ENCODE measurements around the gene CTCFL. TPM values are rescaled to one million over a fixed set of nuclear protein-coding genes. Genes with fewer than 3 reads are reported as not detected.

The CTCFL gene
- total and polyA plus RNA-seq, 2 of the 8 experiments (the other 6 are each of a cell fraction or from before 2014, with no cell fraction given), result 0.30 to 0.80 TPM

DNA sequence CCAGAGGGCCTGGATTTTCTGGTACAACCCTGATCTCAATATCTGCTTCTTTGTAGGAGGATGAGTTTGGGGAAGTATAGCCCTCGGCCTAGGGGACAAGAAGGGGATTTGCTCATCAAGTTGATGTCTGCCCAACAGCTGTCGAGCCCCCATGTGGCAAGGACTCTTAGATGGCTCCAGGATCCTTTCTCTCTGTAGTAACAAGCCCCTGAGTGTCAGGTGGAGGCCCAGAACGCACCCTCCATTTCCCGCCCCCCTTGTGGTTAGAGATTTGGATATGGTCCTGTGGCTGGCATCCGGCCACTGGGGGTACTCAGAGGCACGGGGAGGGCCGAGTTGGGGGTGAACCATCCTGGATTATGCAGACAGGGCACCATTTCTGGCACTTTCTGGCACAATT lies 50.1 kb downstream of the CTCFL start:
- Histone ChIP-seq H3K14ac (ENCODE audit: insufficient read length) (no peak overlapping the region), H3K4ac (replicated peaks; ENCODE audit: insufficient read length, low read depth, low read length) (no peak overlapping the region), H2BK120ac (replicated peaks; ENCODE audit: low read depth, low read length) (no peak overlapping the region), H4K20me1 (replicated peaks in 1 of 2; ENCODE audit: control insufficient read depth in 1 of 2, insufficient read depth in 2 of 2, low read length in 2 of 2) (no peaks in the 10 kb centered on the region), H4K5ac (ENCODE audit: insufficient read length, low read depth, low read length) (no peak overlapping the region), H2BK15ac (ENCODE audit: low read length) (no peak overlapping the region), H2BK20ac (ENCODE audit: low read length) (no peak overlapping the region), H3K9ac (replicated peaks in 1 of 4; ENCODE audit: extremely low read depth in 1 of 4, low read depth in 3 of 4, low read length in 3 of 4) (no peak overlapping the region; a peak in 1 of 7 replicates), H3K4me3 (ENCODE audit: extremely low read depth in 1 of 4, insufficient read depth in 2 of 4, low read depth in 3 of 4, low read length in 4 of 4) (no peak overlapping the region), H3K4me2 (ENCODE audit: insufficient read depth in 1 of 2, low read depth in 2 of 2, low read length in 2 of 2) (no peak overlapping the region), H3K36me3 (ENCODE audit: control insufficient read depth in 2 of 4, insufficient read depth in 4 of 4, low read length in 3 of 4) (no peaks in the 10 kb centered on the region), H3K79me2 (ENCODE audit: control insufficient read depth in 1 of 2, insufficient read depth in 2 of 2, low read length in 2 of 2) (no peaks in the 10 kb centered on the region), H3K23me2 (ENCODE audit: low read depth, low read length) (no peaks in the 10 kb centered on the region), H2BK12ac (ENCODE audit: low read depth, low read length) (no peak overlapping the region), H2AFZ (ENCODE audit: low read length) (no peak overlapping the region), H3K79me1 (ENCODE audit: low read depth, low read length) (no peaks in the 10 kb centered on the region), H4K91ac (replicated peaks; ENCODE audit: insufficient read length, low read length) (no peak overlapping the region), H2AK5ac (ENCODE audit: low read depth, low read length) (no peak overlapping the region), H4K8ac (ENCODE audit: extremely low read depth, insufficient read depth, low read length) (no peak overlapping the region), H3K27ac (ENCODE audit: low read depth, low read length) (no peak overlapping the region), H3K9me3 (ENCODE audit: insufficient read depth in 2 of 2, low read depth in 1 of 2, low read length in 1 of 2) (no peaks in the 10 kb centered on the region), H3K56ac (replicated peaks; ENCODE audit: insufficient read length, low read depth, low read length) (no peak overlapping the region), H3K27me3 (replicated peaks in 1 of 4; ENCODE audit: control insufficient read depth in 3 of 4, extremely low read depth in 1 of 4, insufficient read depth in 3 of 4, low read length in 3 of 4) (no peaks in the 10 kb centered on the region), H2BK5ac (ENCODE audit: low read depth, low read length) (no peak overlapping the region), H3K23ac (ENCODE audit: insufficient read length) (no peak overlapping the region), H3K4me1 (replicated peaks in 1 of 4; ENCODE audit: control insufficient read depth in 3 of 4, insufficient read depth in 4 of 4, low read length in 3 of 4) (peaks cover 0 to 21% (median 15%) of the 10 kb centered on the region in 4 experiments; a peak in 6 of 7 replicates), H3K18ac (ENCODE audit: extremely low read depth, low read length) (no peak overlapping the region)
- CTCF ChIA-PET (ENCODE audit: partially characterized antibody), result interaction anchor here (0.6 to 5.3 kb wide), 6 partner anchors 10 to 959 kb away, joined by 3 to 23 read pairs (median 4); no protein-coding TSS in a partner anchor
- 89% methylated on average over 7 of the region's 7 CpGs; no CpG with 5 or more reads in 1 of the 2 experiments for WGBS, 2 experiments (ENCODE audit: extremely low coverage in 1 of 2, insufficient coverage in 1 of 2, insufficient read length in 1 of 2, insufficient replicate concordance in 2 of 2, low coverage in 1 of 2, low lambda C conversion rate in 2 of 2, missing lambda C conversion rate in 1 of 2)
- POLR2A ChIA-PET (ENCODE audit: partially characterized antibody), result no interaction called here
- FAIRE-seq (no peak), DNase-seq (ENCODE audit: low read depth in 1 of 2, low spot score in 2 of 2) (no peak)
- TF ChIP-seq POU5F1 (IDR thresholded peaks at IDR 0.05; ENCODE audit: low read depth, low read length) (no peak), YY1 (IDR thresholded peaks at IDR 0.05; ENCODE audit: low read depth, low read length) (no peak), TAF1 (IDR thresholded peaks at IDR 0.05; ENCODE audit: low read depth, low read length) (no peak)

All from H1 (cell line).